AG04450 (cell line): ENCODE measurements around the gene NEUROD2. TPM values are rescaled to one million over a fixed set of nuclear protein-coding genes. Genes with fewer than 3 reads are reported as not detected.

Experiments
- CTCF ChIA-PET: fragments of 300-600, 350-600 bp; formaldehyde crosslinking; extraction: SDS; loops from one replicate; lab custom pipeline; 2022; ENCODE audit warnings: antibody characterized with exemption, inconsistent platforms; lab: Charles Lee
- POLR2A ChIA-PET: fragments of 350-600 bp; formaldehyde crosslinking; extraction: SDS; loops from one replicate; lab custom pipeline; 2021; ENCODE audit warnings: antibody characterized with exemption, inconsistent platforms; lab: Yijun Ruan, JAX
- DNase-seq: peaks from one replicate; pipeline ENCODE4 v3.0.0-alpha.2; 2011; ENCODE audit warnings: low read depth, low spot score
- H3K27ac ChIP-seq: one replicate; pipeline ENCODE4 v1.5.1; 2012; ENCODE audit warnings: low read depth, low read length, control low read depth
- H3K27me3 ChIP-seq: one replicate; pipeline ENCODE4 v1.6.0; 2012; ENCODE audit warnings: low read length; ENCODE audit not compliant: control insufficient read depth, insufficient read depth
- H3K4me3 ChIP-seq: 2 replicates; pipeline ENCODE4 v1.5.1; 2011; ENCODE audit warnings: mild to moderate bottlenecking, low read depth, low read length, control low read depth
- H3K9me3 ChIP-seq: 2 replicates; pipeline ENCODE4 v1.5.1; 2012; ENCODE audit warnings: low read length; ENCODE audit not compliant: control insufficient read depth, insufficient read depth
- CTCF ChIP-seq: IDR thresholded peaks from 2 replicates; pipeline ENCODE4 v1.5.1; 2011; ENCODE audit warnings: low read depth, low read length, control low read depth, inconsistent platforms
- polyA plus RNA-seq: library from polyadenylated mRNA; depleted of rRNA; stranded (reverse); fragments of >200 nt; gene quantifications from 2 replicates; pipeline ENCODE4 v1.2.3, GENCODE V29; 2011

Gene NEUROD2
- polyA plus RNA-seq, 1 experiment = not detected

- POLR2A ChIA-PET = interaction anchor here (0.7 to 1.0 kb wide), 2 partner anchors 8 to 15 kb away, joined by 3 read pairs; no protein-coding TSS in a partner anchor
- Histone ChIP-seq H3K4me3 (peak within 1 kb of the TSS; percentile 92), H3K27ac (peak within 1 kb of the TSS; percentile 61), H3K9me3 (no peaks in the 10 kb centered on the region), H3K27me3 (peaks cover 7% of the 10 kb centered on the region)
- CTCF ChIA-PET = interaction anchor here (0.8 to 5.8 kb wide), 3 partner anchors 13 to 16 kb away, joined by 3 to 28 read pairs (median 3); no protein-coding TSS in a partner anchor
- peak; percentile 17 for TF ChIP-seq CTCF
- DNase-seq = peak; percentile 44
Observed at GRCh38 chr17:39636927-39637736, 29.4 kb upstream of the NEUROD2 start, which contains the start of gene STARD3. Gene STARD3, plus strand, starts transcription at chr17:39637144. Its CDS starts 16,388 bp downstream, at chr17:39653532.

- CTCF ChIA-PET = interaction anchor here (1.3 to 5.8 kb wide), 2 partner anchors 13 to 16 kb away, joined by 3 to 28 read pairs; no protein-coding TSS in a partner anchor
- Histone ChIP-seq H3K27me3 (peaks cover 11% of the 10 kb centered on the region), H3K9me3 (no peaks in the 10 kb centered on the region), H3K4me3 (peak overlapping the region; percentile 92), H3K27ac (no peak overlapping the region)
- POLR2A ChIA-PET = interaction anchor here (1.0 kb wide), 1 partner anchor 8 kb away, joined by 3 read pairs; no protein-coding TSS in a partner anchor
- TF ChIP-seq CTCF = no peak
- no peak for DNase-seq
Observed at GRCh38 chr17:39636587-39636926, 28.8 kb upstream of the NEUROD2 start.

GRCh38 chr17:39635614-39636176 lies 28.0 kb upstream of the NEUROD2 start:
- no peak overlapping the region for H3K4me3 ChIP-seq
- no peak overlapping the region for H3K27ac ChIP-seq
- no peak for DNase-seq
- ChIA-PET POLR2A (interaction anchor here (1.3 kb wide), 1 partner anchor 95 kb away, joined by 6 read pairs; the partner anchor contains the start of gene MIEN1), CTCF (interaction anchor here (1.3 to 5.8 kb wide), 8 partner anchors 12 to 44 kb away, joined by 3 to 114 read pairs (median 6); no protein-coding TSS in a partner anchor)
- no peak for TF ChIP-seq CTCF
- H3K27me3 ChIP-seq = peaks cover 18% of the 10 kb centered on the region
- H3K9me3 ChIP-seq = no peaks in the 10 kb centered on the region

GRCh38 chr17:39634384-39634871 lies 26.7 kb upstream of the NEUROD2 start:
- peak; percentile 77 for TF ChIP-seq CTCF
- ChIA-PET CTCF (interaction anchor here (0.6 to 5.4 kb wide), 20 partner anchors 12 to 131 kb away, joined by 3 to 114 read pairs (median 4); partner anchors contain the start of gene TCAP), POLR2A (interaction anchor here (1.3 kb wide), 1 partner anchor 96 kb away, joined by 6 read pairs; the partner anchor contains the start of gene MIEN1)
- no peak for DNase-seq
- H3K27me3 ChIP-seq = peaks cover 28% of the 10 kb centered on the region
- no peak overlapping the region for H3K4me3 ChIP-seq
- H3K9me3 ChIP-seq = no peaks in the 10 kb centered on the region
- H3K27ac ChIP-seq = no peak overlapping the region
